Measurements from ENCODE around the gene ASB4.

Gene ASB4

GRCh38 chr7:95473276-95473985 is 12.3 kb upstream of the ASB4 start:
- Histone ChIP-seq H4K20me1 (ENCODE audit: insufficient read depth, low read length) (no peaks in the 10 kb centered on the region), H3K9me3 (ENCODE audit: insufficient read depth, low read length) (no peaks in the 10 kb centered on the region), H2AFZ (ENCODE audit: low read depth, low read length) (no peak overlapping the region), H3K27me3 (ENCODE audit: low read depth, low read length) (peaks cover 3% of the 10 kb centered on the region; the same call in 1 of the 2 replicates), H3K9ac (ENCODE audit: low read length) (no peak overlapping the region), H3K4me3 (ENCODE audit: low read length) (no peak overlapping the region), H3K4me2 (ENCODE audit: low read length) (no peak overlapping the region), H3K36me3 (replicated peaks; ENCODE audit: low read depth, low read length) (no peaks in the 10 kb centered on the region), H3K27ac (ENCODE audit: low read length) (no peak overlapping the region), H3K4me1 (ENCODE audit: low read length) (peaks cover 13% of the 10 kb centered on the region), H3K79me2 (ENCODE audit: low read length) (no peaks in the 10 kb centered on the region)
- TF ChIP-seq CTCF (IDR thresholded peaks at IDR 0.05; ENCODE audit: low read depth, low read length) (no peak), EZH2phosphoT487 (IDR thresholded peaks at IDR 0.05; ENCODE audit: low read depth) (no peak)

GRCh38 chr7:95476072-95476847 is 9.5 kb upstream of the ASB4 start:
- H3K9me3 ChIP-seq (ENCODE audit: insufficient read depth, low read length): no peaks in the 10 kb centered on the region
- TF ChIP-seq CTCF (IDR thresholded peaks at IDR 0.05; ENCODE audit: low read depth, low read length) (no peak), EZH2phosphoT487 (IDR thresholded peaks at IDR 0.05; ENCODE audit: low read depth) (no peak)
- H3K4me2 ChIP-seq (ENCODE audit: low read length): peak overlapping the region; percentile 42; the same call in 1 of the 2 replicates
- H4K20me1 ChIP-seq (ENCODE audit: insufficient read depth, low read length): no peaks in the 10 kb centered on the region
- no peak overlapping the region for H3K9ac ChIP-seq (ENCODE audit: low read length)
- H3K4me3 ChIP-seq (ENCODE audit: low read length): no peak overlapping the region
- H3K4me1 ChIP-seq (ENCODE audit: low read length): peaks cover 9% of the 10 kb centered on the region
- H3K79me2 ChIP-seq (ENCODE audit: low read length): no peaks in the 10 kb centered on the region
- H3K27me3 ChIP-seq (ENCODE audit: low read depth, low read length): peaks cover 3% of the 10 kb centered on the region; the same call in 1 of the 2 replicates
- H2AFZ ChIP-seq (ENCODE audit: low read depth, low read length): peak overlapping the region; percentile 62
- H3K27ac ChIP-seq (ENCODE audit: low read length): no peak overlapping the region
- H3K36me3 ChIP-seq (replicated peaks; ENCODE audit: low read depth, low read length): no peaks in the 10 kb centered on the region

- no peak for TF ChIP-seq EZH2phosphoT487 (IDR thresholded peaks at IDR 0.05; ENCODE audit: low read depth)
- peak; percentile 83 for TF ChIP-seq CTCF (IDR thresholded peaks at IDR 0.05; ENCODE audit: low read depth, low read length)
- Histone ChIP-seq H3K27me3 (ENCODE audit: low read depth, low read length) (peaks cover 3% of the 10 kb centered on the region; the same call in 1 of the 2 replicates), H3K4me2 (ENCODE audit: low read length) (peak overlapping the region; percentile 42), H3K9me3 (ENCODE audit: insufficient read depth, low read length) (no peaks in the 10 kb centered on the region), H3K9ac (ENCODE audit: low read length) (no peak overlapping the region), H3K4me1 (ENCODE audit: low read length) (peaks cover 9% of the 10 kb centered on the region), H3K36me3 (replicated peaks; ENCODE audit: low read depth, low read length) (no peaks in the 10 kb centered on the region), H3K4me3 (ENCODE audit: low read length) (peak overlapping the region; percentile 29; the same call in 1 of the 2 replicates), H3K27ac (ENCODE audit: low read length) (no peak overlapping the region), H3K79me2 (ENCODE audit: low read length) (no peaks in the 10 kb centered on the region), H2AFZ (ENCODE audit: low read depth, low read length) (peak overlapping the region; percentile 62), H4K20me1 (ENCODE audit: insufficient read depth, low read length) (no peaks in the 10 kb centered on the region)
Observed at GRCh38 chr7:95476904-95477594, 8.7 kb upstream of the ASB4 start.

Measured in OCI-LY3 (cell line).